ENCODE results near the gene L3MBTL4. TPM values are rescaled to one million over a fixed set of nuclear protein-coding genes. Genes with fewer than 3 reads are reported as not detected.

L3MBTL4 gene
- total RNA-seq, 4 donors from 2014 or later, result 0.40 to 3.8 (median 0.76) TPM

GRCh38 chr18:5974696-5975095 is 440.0 kb downstream of the L3MBTL4 start:
- Histone ChIP-seq H3K4me3 (no peak overlapping the region), H3K36me3 (no peaks in the 10 kb centered on the region), H3K9me3 (no peaks in the 10 kb centered on the region), H3K4me1 (no peaks in the 10 kb centered on the region), H3K27ac (no peak overlapping the region), H3K27me3 (no peaks in the 10 kb centered on the region)
- no peak for TF ChIP-seq POLR2A (IDR thresholded peaks at IDR 0.05)
- TF ChIP-seq, protein P1, sequence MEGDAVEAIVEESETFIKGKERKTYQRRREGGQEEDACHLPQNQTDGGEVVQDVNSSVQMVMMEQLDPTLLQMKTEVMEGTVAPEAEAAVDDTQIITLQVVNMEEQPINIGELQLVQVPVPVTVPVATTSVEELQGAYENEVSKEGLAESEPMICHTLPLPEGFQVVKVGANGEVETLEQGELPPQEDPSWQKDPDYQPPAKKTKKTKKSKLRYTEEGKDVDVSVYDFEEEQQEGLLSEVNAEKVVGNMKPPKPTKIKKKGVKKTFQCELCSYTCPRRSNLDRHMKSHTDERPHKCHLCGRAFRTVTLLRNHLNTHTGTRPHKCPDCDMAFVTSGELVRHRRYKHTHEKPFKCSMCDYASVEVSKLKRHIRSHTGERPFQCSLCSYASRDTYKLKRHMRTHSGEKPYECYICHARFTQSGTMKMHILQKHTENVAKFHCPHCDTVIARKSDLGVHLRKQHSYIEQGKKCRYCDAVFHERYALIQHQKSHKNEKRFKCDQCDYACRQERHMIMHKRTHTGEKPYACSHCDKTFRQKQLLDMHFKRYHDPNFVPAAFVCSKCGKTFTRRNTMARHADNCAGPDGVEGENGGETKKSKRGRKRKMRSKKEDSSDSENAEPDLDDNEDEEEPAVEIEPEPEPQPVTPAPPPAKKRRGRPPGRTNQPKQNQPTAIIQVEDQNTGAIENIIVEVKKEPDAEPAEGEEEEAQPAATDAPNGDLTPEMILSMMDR (IDR thresholded peaks at IDR 0.05 in 4 of 5, conservative IDR thresholded peaks at IDR 0.05 in 1 of 5), result no peak
- intact Hi-C loops (cut with DNase I; ENCODE audit: low total_unique reads) (no loop called here), in situ Hi-C loops (cut with MboI; ENCODE audit: low sequenced_read_pairs in 4 of 4) (no loop called here)
- ATAC-seq, result no peak
- no peak for DNase-seq

DNA sequence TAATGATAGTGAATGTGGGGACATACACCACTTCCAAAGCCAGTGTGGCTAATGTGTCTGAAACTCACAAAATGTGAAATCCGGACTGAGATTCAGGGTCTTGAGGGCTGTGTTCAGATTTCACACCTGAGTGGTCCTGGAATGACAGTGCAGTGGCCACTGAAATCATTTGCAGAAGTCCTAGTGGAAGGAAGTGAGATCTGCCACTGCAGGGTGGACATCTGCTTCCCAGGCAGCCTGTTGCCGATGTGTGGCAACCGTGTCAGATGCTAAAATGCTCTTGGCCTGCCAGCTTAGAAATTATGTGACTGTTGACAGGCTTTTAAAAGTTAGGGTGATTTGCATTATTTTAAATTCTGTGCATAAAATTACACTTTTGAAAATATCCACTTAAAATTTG is 441.6 kb downstream of the L3MBTL4 start:
- Histone ChIP-seq H3K36me3 (no peaks in the 10 kb centered on the region), H3K4me3 (no peak overlapping the region), H3K27ac (no peak overlapping the region), H3K9me3 (no peaks in the 10 kb centered on the region), H3K27me3 (no peaks in the 10 kb centered on the region), H3K4me1 (no peaks in the 10 kb centered on the region)
- DNase-seq (no peak), ATAC-seq (no peak)
- intact Hi-C loops (cut with DNase I; ENCODE audit: low total_unique reads) (no loop called here), in situ Hi-C loops (cut with MboI; ENCODE audit: low sequenced_read_pairs in 4 of 4) (no loop called here)
- no peak for TF ChIP-seq POLR2A (IDR thresholded peaks at IDR 0.05)
- TF ChIP-seq, protein P1 (IDR thresholded peaks at IDR 0.05 in 4 of 5, conservative IDR thresholded peaks at IDR 0.05 in 1 of 5), result no peak

GRCh38 chr18:5972298-5972697 is 442.4 kb downstream of the L3MBTL4 start:
- Histone ChIP-seq H3K36me3 (no peaks in the 10 kb centered on the region), H3K27ac (no peak overlapping the region), H3K27me3 (no peaks in the 10 kb centered on the region), H3K9me3 (no peaks in the 10 kb centered on the region), H3K4me1 (no peaks in the 10 kb centered on the region), H3K4me3 (no peak overlapping the region)
- in situ Hi-C loops (cut with MboI; ENCODE audit: low sequenced_read_pairs in 4 of 4), result no loop called here
- no peak for DNase-seq
- intact Hi-C loops (cut with DNase I; ENCODE audit: low total_unique reads), result no loop called here
- TF ChIP-seq, protein P1 (IDR thresholded peaks at IDR 0.05 in 4 of 5, conservative IDR thresholded peaks at IDR 0.05 in 1 of 5), result no peak
- no peak for TF ChIP-seq POLR2A (IDR thresholded peaks at IDR 0.05)
- no peak for ATAC-seq

DNA sequence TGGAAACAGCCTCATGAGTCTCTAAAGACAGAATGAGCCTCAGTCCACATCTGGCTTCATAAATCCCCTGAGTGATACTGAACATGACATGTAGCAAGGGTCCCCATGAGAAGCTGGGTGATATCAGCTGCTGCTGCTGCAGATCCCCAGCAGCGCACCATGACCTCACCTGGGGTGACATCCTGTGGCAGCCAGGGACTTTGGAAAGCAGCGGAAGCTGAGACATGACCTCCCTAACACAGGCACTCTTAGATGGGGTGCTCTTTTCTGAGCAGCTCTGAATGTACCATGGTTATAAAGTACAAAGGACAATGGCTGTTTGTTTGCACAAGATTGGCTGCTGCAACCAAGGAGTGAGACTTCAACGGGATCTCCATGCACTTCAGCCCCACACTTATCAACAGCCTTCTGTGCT is 444.7 kb downstream of the L3MBTL4 start:
- ATAC-seq (no peak), DNase-seq (no peak)
- H3K27ac ChIP-seq, result no peak overlapping the region
- no peaks in the 10 kb centered on the region for H3K27me3 ChIP-seq
- no peaks in the 10 kb centered on the region for H3K9me3 ChIP-seq
- H3K4me1 ChIP-seq, result no peaks in the 10 kb centered on the region
- H3K4me3 ChIP-seq, result no peak overlapping the region
- H3K36me3 ChIP-seq, result no peaks in the 10 kb centered on the region
- intact Hi-C loops (cut with DNase I; ENCODE audit: low total_unique reads), result no loop called here
- in situ Hi-C loops (cut with MboI; ENCODE audit: low sequenced_read_pairs in 4 of 4), result no loop called here
- TF ChIP-seq, protein P1 (IDR thresholded peaks at IDR 0.05 in 4 of 5, conservative IDR thresholded peaks at IDR 0.05 in 1 of 5), result no peak
- TF ChIP-seq POLR2A (IDR thresholded peaks at IDR 0.05), result no peak

DNA sequence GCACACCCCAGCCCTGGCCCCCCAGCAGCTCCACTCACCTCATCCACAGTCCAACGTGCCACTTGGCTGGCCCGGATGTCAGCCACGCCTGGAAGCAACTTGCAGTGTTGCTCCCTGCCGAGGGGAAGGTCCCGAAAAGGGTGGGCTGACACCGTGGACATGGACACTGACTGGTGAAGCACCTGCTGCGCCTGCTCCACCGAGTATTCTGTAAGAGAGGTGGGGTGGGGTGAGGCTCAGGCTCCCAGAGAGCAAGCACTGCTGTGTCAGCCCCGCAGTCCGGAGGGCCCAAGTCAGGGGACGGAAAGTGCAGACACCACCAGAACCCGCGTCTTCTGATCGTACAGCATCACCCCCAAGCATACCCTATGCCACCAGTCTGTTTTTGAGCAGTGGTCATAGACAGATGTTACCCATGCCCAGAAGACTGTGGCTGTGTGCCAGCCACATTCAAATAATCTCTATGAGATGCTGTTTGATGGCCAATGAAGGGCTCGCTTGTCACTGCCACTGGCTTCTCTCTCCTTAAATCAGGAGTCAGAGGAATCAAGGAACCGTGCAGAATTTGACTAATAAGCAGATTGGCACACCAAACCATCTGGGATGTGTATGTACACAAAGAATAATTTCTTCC is 445.2 kb downstream of the L3MBTL4 start:
- Histone ChIP-seq H3K27ac (no peak overlapping the region), H3K4me3 (no peak overlapping the region), H3K27me3 (no peaks in the 10 kb centered on the region), H3K4me1 (no peaks in the 10 kb centered on the region), H3K36me3 (no peaks in the 10 kb centered on the region), H3K9me3 (no peaks in the 10 kb centered on the region)
- no peak for ATAC-seq
- intact Hi-C loops (cut with DNase I; ENCODE audit: low total_unique reads), result no loop called here
- TF ChIP-seq, protein P1 (IDR thresholded peaks at IDR 0.05 in 4 of 5, conservative IDR thresholded peaks at IDR 0.05 in 1 of 5), result no peak
- no peak for TF ChIP-seq POLR2A (IDR thresholded peaks at IDR 0.05)
- DNase-seq, result no peak
- in situ Hi-C loops (cut with MboI; ENCODE audit: low sequenced_read_pairs in 4 of 4), result no loop called here

Measured in gastrocnemius medialis (tissue), 4 donors.